Measurements from ENCODE around the gene TSPO. TPM values are rescaled to one million over a fixed set of nuclear protein-coding genes. Genes with fewer than 3 reads are reported as not detected.

The TSPO gene
- total RNA-seq, 1 donor from 2014 or later: 1.6 TPM

DNA sequence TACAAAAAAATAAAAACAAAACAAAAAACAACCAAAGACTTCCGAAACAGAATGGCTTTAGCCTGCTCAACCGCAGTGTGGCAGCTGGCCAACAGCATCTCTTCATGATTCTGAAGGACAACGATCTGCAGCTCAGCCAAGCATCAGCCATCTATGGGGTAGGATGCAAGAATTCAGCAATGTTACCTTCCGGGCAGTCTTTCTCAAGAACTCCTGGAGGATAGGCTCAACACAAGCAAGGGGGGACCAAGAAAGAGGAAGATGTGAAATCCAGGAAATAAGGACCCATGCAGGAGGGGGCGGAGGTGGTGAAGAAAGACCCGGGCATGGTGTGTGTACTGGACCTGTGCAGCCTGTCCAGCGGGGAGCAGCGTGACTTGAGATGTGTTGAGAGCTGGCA lies 3.5 kb upstream of the TSPO start:
- Histone ChIP-seq H3F3A (ENCODE audit: low read depth) (peaks cover 11% of the 10 kb centered on the region), H3K36me3 (no peaks in the 10 kb centered on the region), H3K9me3 (ENCODE audit: low read depth) (no peaks in the 10 kb centered on the region), H3K9ac (no peak overlapping the region), H2AFZ (replicated peaks) (no peak overlapping the region), H3K79me2 (ENCODE audit: low read depth) (peaks cover 2% of the 10 kb centered on the region), H3K4me1 (peaks cover 17% of the 10 kb centered on the region), H4K20me1 (ENCODE audit: low read depth) (no peaks in the 10 kb centered on the region), H3K4me3 (no peak overlapping the region), H3K27me3 (peaks cover 36% of the 10 kb centered on the region), H3K4me2 (no peak overlapping the region), H3K27ac (no peak overlapping the region)
- peaks cover 9% of the 10 kb centered on the region for H3K27me3 Mint-ChIP-seq (ENCODE audit: insufficient read depth, low read depth)
- H3K9me3 Mint-ChIP-seq: no peaks in the 10 kb centered on the region
- no peak for DNase-seq (ENCODE audit: low spot score)
- H3K27ac Mint-ChIP-seq: no peak overlapping the region
- TF ChIP-seq EZH2 (IDR thresholded peaks at IDR 0.05) (no peak), EZH2phosphoT487 (IDR thresholded peaks at IDR 0.05) (no peak)
- TF ChIP-seq, protein P1, sequence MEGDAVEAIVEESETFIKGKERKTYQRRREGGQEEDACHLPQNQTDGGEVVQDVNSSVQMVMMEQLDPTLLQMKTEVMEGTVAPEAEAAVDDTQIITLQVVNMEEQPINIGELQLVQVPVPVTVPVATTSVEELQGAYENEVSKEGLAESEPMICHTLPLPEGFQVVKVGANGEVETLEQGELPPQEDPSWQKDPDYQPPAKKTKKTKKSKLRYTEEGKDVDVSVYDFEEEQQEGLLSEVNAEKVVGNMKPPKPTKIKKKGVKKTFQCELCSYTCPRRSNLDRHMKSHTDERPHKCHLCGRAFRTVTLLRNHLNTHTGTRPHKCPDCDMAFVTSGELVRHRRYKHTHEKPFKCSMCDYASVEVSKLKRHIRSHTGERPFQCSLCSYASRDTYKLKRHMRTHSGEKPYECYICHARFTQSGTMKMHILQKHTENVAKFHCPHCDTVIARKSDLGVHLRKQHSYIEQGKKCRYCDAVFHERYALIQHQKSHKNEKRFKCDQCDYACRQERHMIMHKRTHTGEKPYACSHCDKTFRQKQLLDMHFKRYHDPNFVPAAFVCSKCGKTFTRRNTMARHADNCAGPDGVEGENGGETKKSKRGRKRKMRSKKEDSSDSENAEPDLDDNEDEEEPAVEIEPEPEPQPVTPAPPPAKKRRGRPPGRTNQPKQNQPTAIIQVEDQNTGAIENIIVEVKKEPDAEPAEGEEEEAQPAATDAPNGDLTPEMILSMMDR (IDR thresholded peaks at IDR 0.05): no peak
- H3K36me3 Mint-ChIP-seq: no peaks in the 10 kb centered on the region
- H3K4me3 Mint-ChIP-seq: no peak overlapping the region
- H3K4me1 Mint-ChIP-seq: peaks cover 9% of the 10 kb centered on the region

DNA sequence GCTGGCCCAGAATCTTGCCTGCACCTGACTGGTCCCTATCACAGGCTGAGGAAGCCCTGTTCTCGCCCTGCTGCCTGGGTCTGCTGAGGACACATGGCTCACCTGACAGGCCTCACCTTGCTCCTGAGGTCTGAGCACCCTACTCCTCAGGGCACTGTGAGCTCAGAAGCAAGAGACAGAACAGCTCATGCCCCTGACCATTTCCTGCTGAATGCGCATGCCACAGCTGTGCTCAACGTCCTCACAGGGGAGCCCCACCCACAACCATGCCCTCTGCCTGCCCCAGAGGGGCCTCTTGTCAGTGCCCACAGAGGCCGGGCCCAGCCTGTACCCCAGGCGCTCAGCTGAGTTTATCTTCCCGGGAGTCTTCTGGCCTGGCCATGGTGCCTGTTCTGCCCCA lies 2.8 kb upstream of the TSPO start:
- no peak for DNase-seq (ENCODE audit: low spot score)
- H3K27me3 Mint-ChIP-seq (ENCODE audit: insufficient read depth, low read depth): peaks cover 7% of the 10 kb centered on the region
- H3K4me3 Mint-ChIP-seq: no peak overlapping the region

DNA sequence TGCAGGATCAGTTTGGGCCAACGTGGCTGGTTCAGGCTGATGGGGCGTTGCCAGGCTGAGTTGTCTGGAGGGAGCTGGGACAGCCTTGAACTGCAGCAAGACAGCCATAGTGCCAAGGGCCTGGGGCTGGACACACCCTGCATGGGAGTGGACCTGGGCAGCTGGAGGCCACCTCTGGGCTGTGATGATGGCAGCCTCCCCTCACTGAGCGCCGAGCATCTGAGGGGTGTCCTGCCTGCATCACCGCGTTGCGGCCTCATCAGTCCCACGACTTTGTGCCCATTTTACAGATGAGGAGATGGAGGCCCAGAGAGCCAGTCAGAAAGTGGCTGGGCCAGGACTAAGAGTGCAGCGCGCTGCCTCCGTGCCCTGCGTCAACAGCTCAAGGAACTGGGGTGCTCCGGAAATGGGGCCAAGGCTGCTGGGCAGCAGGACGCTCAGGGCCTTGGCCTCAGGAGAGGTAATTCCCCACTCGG lies 590 bp upstream of the TSPO start:
- H3K4me3 ChIP-seq: peak overlapping the region; percentile 54
- peak overlapping the region; percentile 57 for H3K27ac Mint-ChIP-seq
- no peaks in the 10 kb centered on the region for H3K36me3 ChIP-seq
- peaks cover 13% of the 10 kb centered on the region for H3K4me1 ChIP-seq
- H3K9ac ChIP-seq: no peak overlapping the region
- peaks cover 6% of the 10 kb centered on the region for H3K4me1 Mint-ChIP-seq
- H4K20me1 ChIP-seq (ENCODE audit: low read depth): no peaks in the 10 kb centered on the region
- DNase-seq (ENCODE audit: low spot score): no peak
- H3F3A ChIP-seq (ENCODE audit: low read depth): peaks cover 4% of the 10 kb centered on the region
- H3K27me3 Mint-ChIP-seq (ENCODE audit: insufficient read depth, low read depth): peaks cover 4% of the 10 kb centered on the region
- H3K4me3 Mint-ChIP-seq: peak overlapping the region; percentile 86
- no peaks in the 10 kb centered on the region for H3K9me3 Mint-ChIP-seq
- H3K27ac ChIP-seq: no peak overlapping the region
- H3K36me3 Mint-ChIP-seq: no peaks in the 10 kb centered on the region
- no peaks in the 10 kb centered on the region for H3K79me2 ChIP-seq (ENCODE audit: low read depth)
- peaks cover 39% of the 10 kb centered on the region for H3K27me3 ChIP-seq
- H3K9me3 ChIP-seq (ENCODE audit: low read depth): no peaks in the 10 kb centered on the region
- peak overlapping the region; percentile 80 for H3K4me2 ChIP-seq
- peak overlapping the region; percentile 84 for H2AFZ ChIP-seq (replicated peaks)
- TF ChIP-seq, protein P1 (IDR thresholded peaks at IDR 0.05): no peak
- TF ChIP-seq EZH2phosphoT487 (IDR thresholded peaks at IDR 0.05) (no peak), EZH2 (IDR thresholded peaks at IDR 0.05) (no peak)

More for the DNA sequence above, 2.8 kb upstream of the TSPO start:
- H3K9me3 Mint-ChIP-seq: no peaks in the 10 kb centered on the region
- no peak overlapping the region for H3K27ac ChIP-seq
- H3K79me2 ChIP-seq (ENCODE audit: low read depth): no peaks in the 10 kb centered on the region
- H3F3A ChIP-seq (ENCODE audit: low read depth): peaks cover 8% of the 10 kb centered on the region
- H3K27ac Mint-ChIP-seq: no peak overlapping the region
- peaks cover 15% of the 10 kb centered on the region for H3K4me1 ChIP-seq
- H3K36me3 ChIP-seq: no peaks in the 10 kb centered on the region
- H3K9me3 ChIP-seq (ENCODE audit: low read depth): no peaks in the 10 kb centered on the region
- H3K9ac ChIP-seq: no peak overlapping the region
- no peak for TF ChIP-seq EZH2phosphoT487 (IDR thresholded peaks at IDR 0.05)
- no peak overlapping the region for H2AFZ ChIP-seq (replicated peaks)
- no peak overlapping the region for H3K4me2 ChIP-seq
- no peaks in the 10 kb centered on the region for H4K20me1 ChIP-seq (ENCODE audit: low read depth)
- H3K36me3 Mint-ChIP-seq: no peaks in the 10 kb centered on the region
- H3K27me3 ChIP-seq: peaks cover 39% of the 10 kb centered on the region
- H3K4me1 Mint-ChIP-seq: peaks cover 9% of the 10 kb centered on the region
- H3K4me3 ChIP-seq: no peak overlapping the region

DNA sequence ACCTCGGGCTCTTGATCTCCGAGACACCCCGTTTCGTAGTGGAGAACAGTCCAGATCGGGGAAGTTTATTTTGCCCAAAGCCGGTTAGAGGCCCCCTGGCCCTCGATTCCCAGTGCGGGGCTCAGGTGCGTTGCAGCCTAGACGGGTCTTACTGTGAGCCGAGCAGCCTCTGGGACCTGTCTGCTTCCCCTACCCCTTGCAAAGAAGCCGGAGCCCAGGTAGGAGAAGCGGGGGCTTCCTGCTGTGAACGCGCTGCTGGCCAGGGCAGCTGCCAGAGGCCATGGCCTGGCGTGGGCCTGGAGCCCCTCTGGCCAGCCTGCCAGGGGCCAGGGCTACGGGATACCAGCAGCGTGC lies 621 bp downstream of the TSPO start:
- Mint-ChIP-seq H3K9me3 (no peaks in the 10 kb centered on the region), H3K27me3 (ENCODE audit: insufficient read depth, low read depth) (peaks cover 6% of the 10 kb centered on the region), H3K4me3 (peak overlapping the region; percentile 27), H3K36me3 (no peaks in the 10 kb centered on the region), H3K4me1 (peaks cover 6% of the 10 kb centered on the region), H3K27ac (no peak overlapping the region)
- H3K4me2 ChIP-seq: peak overlapping the region; percentile 80
- H3K4me1 ChIP-seq: peaks cover 13% of the 10 kb centered on the region
- no peaks in the 10 kb centered on the region for H3K9me3 ChIP-seq (ENCODE audit: low read depth)
- H3K4me3 ChIP-seq: peak overlapping the region; percentile 54
- H4K20me1 ChIP-seq (ENCODE audit: low read depth): no peaks in the 10 kb centered on the region
- H3K27ac ChIP-seq: no peak overlapping the region
- TF ChIP-seq EZH2 (IDR thresholded peaks at IDR 0.05): no peak
- TF ChIP-seq EZH2phosphoT487 (IDR thresholded peaks at IDR 0.05): no peak
- TF ChIP-seq, protein P1 (IDR thresholded peaks at IDR 0.05): no peak
- H3F3A ChIP-seq (ENCODE audit: low read depth): peaks cover 4% of the 10 kb centered on the region
- H3K36me3 ChIP-seq: no peaks in the 10 kb centered on the region
- no peak for DNase-seq (ENCODE audit: low spot score)
- H2AFZ ChIP-seq (replicated peaks): peak overlapping the region; percentile 84
- H3K27me3 ChIP-seq: peaks cover 39% of the 10 kb centered on the region
- no peaks in the 10 kb centered on the region for H3K79me2 ChIP-seq (ENCODE audit: low read depth)
- H3K9ac ChIP-seq: no peak overlapping the region
